ENCODE measurements around the gene BHLHA15.

DNA sequence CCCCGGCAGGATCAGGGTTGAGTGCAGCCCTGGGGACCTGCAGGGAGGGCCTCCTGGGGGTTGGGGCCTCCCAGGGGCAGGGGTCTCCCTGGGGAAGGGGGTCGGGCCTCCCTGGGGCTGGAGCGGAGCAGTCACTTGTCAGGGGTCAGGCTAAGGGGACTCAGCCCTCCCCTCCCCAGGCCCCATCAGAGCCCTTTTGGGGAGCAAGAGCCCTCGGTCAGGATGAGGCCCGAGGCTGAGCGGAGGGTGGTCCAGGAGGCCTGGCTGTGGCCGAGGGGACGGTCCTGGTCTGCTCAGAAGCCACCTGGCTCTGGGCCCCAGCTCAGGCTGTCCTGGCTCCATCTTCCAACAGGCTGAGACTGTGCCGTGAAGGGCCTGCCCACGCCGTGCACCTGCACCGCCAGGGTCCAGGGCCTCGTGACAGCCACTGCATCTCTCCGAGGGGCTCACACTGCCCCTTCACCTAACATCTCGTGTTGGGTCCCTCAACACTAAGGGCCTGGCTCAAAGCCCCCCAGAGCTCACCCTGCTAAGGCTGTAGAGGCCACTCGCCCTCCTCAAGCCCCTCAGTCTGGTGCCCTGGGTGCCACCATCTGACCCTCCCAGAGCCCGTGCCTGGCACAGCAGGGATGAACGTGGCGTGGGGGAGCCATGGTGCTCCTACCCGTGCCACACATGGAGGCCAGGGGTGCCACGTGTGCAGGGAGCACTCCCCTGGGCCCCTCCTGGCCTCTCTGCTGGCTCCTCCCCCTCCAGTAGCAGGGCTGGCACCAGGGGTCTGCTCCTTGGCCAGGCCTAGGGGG is 12.9 kb downstream of the BHLHA15 start:
- TF ChIP-seq, protein P1, sequence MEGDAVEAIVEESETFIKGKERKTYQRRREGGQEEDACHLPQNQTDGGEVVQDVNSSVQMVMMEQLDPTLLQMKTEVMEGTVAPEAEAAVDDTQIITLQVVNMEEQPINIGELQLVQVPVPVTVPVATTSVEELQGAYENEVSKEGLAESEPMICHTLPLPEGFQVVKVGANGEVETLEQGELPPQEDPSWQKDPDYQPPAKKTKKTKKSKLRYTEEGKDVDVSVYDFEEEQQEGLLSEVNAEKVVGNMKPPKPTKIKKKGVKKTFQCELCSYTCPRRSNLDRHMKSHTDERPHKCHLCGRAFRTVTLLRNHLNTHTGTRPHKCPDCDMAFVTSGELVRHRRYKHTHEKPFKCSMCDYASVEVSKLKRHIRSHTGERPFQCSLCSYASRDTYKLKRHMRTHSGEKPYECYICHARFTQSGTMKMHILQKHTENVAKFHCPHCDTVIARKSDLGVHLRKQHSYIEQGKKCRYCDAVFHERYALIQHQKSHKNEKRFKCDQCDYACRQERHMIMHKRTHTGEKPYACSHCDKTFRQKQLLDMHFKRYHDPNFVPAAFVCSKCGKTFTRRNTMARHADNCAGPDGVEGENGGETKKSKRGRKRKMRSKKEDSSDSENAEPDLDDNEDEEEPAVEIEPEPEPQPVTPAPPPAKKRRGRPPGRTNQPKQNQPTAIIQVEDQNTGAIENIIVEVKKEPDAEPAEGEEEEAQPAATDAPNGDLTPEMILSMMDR (conservative IDR thresholded peaks at IDR 0.05 in 1 of 2, IDR thresholded peaks at IDR 0.05 in 1 of 2; ENCODE audit: extremely low read depth in 1 of 2, insufficient read depth in 1 of 2, low read depth in 1 of 2, low read length in 2 of 2), result no peak
- no peak for TF ChIP-seq EZH2 (IDR thresholded peaks at IDR 0.05; ENCODE audit: borderline replicate concordance, low read length)
